ENCODE measurements around the gene JCHAIN.
A peak's percentile ranks its signal among the peaks of the same experiment; 100 is the strongest.

The JCHAIN gene

DNA sequence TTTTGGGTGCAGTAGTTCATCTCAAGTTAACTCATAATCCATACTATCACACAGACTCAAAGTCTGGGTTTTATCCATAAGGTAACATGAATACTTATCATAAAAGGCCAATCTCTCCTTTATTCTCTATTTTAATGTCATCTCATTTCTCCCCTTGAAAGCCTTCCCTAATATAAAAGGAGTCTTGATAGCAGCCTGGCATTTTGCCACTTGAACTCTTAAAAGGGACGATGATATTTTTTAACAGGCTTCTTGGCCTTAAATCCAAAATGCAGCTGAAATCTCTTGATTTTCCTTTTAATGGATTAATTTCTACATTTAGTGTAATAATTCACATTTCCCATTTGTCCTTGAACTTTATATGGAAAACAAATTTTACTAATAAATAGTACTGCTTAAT lies 8.4 kb upstream of the JCHAIN start:
- Histone ChIP-seq H3K9ac (no peak overlapping the region), H3K27ac (no peak overlapping the region), H3K4me1 (ENCODE audit: low read depth, poor library complexity, severe bottlenecking) (peaks cover 99% of the 10 kb centered on the region), H3K4me2 (peak overlapping the region; percentile 11; the same call in 1 of the 2 replicates), H3K27me3 (ENCODE audit: insufficient read depth, low read depth) (no peaks in the 10 kb centered on the region), H3K79me2 (ENCODE audit: insufficient read depth, low read depth) (peaks cover 10% of the 10 kb centered on the region; the same call in 1 of the 2 replicates), H3K36me3 (ENCODE audit: insufficient read depth) (no peaks in the 10 kb centered on the region), H4K20me1 (ENCODE audit: insufficient read depth) (no peaks in the 10 kb centered on the region), H3K4me3 (IDR thresholded peaks at IDR 0.05; ENCODE audit: insufficient read depth, low read depth, low read length) (no peak overlapping the region), H2AFZ (ENCODE audit: low read depth) (no peak overlapping the region)
- TF ChIP-seq, protein P1, sequence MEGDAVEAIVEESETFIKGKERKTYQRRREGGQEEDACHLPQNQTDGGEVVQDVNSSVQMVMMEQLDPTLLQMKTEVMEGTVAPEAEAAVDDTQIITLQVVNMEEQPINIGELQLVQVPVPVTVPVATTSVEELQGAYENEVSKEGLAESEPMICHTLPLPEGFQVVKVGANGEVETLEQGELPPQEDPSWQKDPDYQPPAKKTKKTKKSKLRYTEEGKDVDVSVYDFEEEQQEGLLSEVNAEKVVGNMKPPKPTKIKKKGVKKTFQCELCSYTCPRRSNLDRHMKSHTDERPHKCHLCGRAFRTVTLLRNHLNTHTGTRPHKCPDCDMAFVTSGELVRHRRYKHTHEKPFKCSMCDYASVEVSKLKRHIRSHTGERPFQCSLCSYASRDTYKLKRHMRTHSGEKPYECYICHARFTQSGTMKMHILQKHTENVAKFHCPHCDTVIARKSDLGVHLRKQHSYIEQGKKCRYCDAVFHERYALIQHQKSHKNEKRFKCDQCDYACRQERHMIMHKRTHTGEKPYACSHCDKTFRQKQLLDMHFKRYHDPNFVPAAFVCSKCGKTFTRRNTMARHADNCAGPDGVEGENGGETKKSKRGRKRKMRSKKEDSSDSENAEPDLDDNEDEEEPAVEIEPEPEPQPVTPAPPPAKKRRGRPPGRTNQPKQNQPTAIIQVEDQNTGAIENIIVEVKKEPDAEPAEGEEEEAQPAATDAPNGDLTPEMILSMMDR (conservative IDR thresholded peaks at IDR 0.05; ENCODE audit: low read depth, low read length) = no peak

DNA sequence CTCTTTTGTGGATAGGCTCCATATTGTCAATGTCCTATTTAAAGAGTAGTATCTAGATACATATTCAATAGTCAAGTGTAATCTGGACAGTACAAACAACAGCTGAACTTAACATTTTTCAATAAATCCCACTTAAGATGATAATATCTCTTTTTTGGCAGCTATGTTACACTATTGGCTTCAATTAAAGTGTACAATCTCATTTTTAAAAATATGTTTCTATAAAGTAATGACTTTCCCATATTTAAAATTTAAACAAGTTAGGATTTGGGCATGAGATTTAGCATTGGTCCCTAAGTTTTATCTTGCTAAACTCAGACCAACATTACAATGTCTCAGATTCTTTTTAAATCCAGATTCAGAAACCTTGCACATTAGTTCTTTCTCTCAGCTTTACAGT lies 7.9 kb upstream of the JCHAIN start:
- Histone ChIP-seq H3K27ac (no peak overlapping the region), H3K4me1 (ENCODE audit: low read depth, poor library complexity, severe bottlenecking) (peaks cover 99% of the 10 kb centered on the region), H2AFZ (ENCODE audit: low read depth) (no peak overlapping the region), H3K27me3 (ENCODE audit: insufficient read depth, low read depth) (no peaks in the 10 kb centered on the region), H3K4me3 (IDR thresholded peaks at IDR 0.05; ENCODE audit: insufficient read depth, low read depth, low read length) (no peak overlapping the region), H3K36me3 (ENCODE audit: insufficient read depth) (no peaks in the 10 kb centered on the region), H3K9ac (no peak overlapping the region), H3K4me2 (peak overlapping the region; percentile 11; the same call in 1 of the 2 replicates), H4K20me1 (ENCODE audit: insufficient read depth) (no peaks in the 10 kb centered on the region), H3K79me2 (ENCODE audit: insufficient read depth, low read depth) (peaks cover 16% of the 10 kb centered on the region; the same call in 1 of the 2 replicates)
- TF ChIP-seq, protein P1 (conservative IDR thresholded peaks at IDR 0.05; ENCODE audit: low read depth, low read length) = no peak

DNA sequence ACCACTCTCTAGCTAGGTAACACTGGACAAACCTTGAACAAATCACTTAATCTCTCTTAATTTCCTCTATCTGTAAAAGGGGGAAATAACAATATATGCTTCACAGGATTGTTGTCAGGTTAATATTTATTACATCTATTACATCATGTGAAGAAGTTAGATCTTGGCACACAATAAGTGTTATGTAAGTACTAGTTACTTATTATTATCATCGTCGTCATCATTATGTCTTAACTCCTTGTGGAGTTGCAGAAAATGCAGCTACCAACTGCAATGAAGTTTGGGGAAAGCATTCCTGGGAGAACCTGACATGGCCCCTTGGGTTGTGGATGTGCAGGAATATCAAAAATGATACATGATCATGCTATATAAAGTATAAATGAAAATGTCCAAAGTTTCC lies 4.8 kb upstream of the JCHAIN start:
- TF ChIP-seq, protein P1 (conservative IDR thresholded peaks at IDR 0.05; ENCODE audit: low read depth, low read length) = no peak
- no peak overlapping the region for H3K4me3 ChIP-seq (IDR thresholded peaks at IDR 0.05; ENCODE audit: insufficient read depth, low read depth, low read length)
- H3K4me1 ChIP-seq (ENCODE audit: low read depth, poor library complexity, severe bottlenecking) = peaks cover 96% of the 10 kb centered on the region
- H4K20me1 ChIP-seq (ENCODE audit: insufficient read depth) = no peaks in the 10 kb centered on the region
- H2AFZ ChIP-seq (ENCODE audit: low read depth) = peak overlapping the region; percentile 5; the same call in 1 of the 2 replicates
- H3K27me3 ChIP-seq (ENCODE audit: insufficient read depth, low read depth) = no peaks in the 10 kb centered on the region
- peak overlapping the region; percentile 97; the same call in 1 of the 2 replicates for H3K27ac ChIP-seq
- peaks cover 23% of the 10 kb centered on the region for H3K79me2 ChIP-seq (ENCODE audit: insufficient read depth, low read depth)
- no peak overlapping the region for H3K9ac ChIP-seq
- peak overlapping the region; percentile 99; the same call in 1 of the 2 replicates for H3K4me2 ChIP-seq
- no peaks in the 10 kb centered on the region for H3K36me3 ChIP-seq (ENCODE audit: insufficient read depth)

DNA sequence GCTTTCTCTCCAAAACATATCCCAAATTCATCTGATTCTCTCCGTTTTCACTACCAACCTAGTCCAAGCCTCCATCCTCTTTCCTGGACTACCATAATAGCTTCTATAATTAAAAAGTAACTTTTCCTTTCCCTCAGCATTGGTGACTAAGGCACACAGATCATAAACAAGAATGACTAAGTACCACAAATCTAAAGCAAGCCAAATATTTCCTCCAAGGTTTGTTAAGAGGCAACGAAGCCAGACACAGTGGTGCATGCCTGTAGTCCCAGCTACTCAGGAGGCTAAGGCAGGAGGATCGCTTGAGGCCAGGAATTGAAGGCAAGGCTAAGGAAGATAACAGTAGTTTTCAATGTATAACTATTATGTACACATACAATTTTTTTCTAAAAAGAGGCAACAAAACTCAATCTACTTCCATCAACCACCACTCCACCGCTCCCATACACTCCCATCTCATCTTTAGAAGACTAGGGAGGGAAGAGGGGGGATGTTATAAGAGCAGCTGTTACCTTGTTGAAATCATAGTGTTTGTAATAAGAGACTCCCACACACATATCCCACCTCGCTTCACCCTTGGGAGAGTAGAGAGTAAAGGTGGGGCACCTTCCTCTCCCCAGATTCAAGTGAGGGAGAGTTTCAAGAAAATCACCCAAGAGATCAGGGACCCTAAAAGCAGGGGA lies 4.2 kb upstream of the JCHAIN start:
- Histone ChIP-seq H2AFZ (ENCODE audit: low read depth) (peak overlapping the region; percentile 5; the same call in 1 of the 2 replicates), H3K79me2 (ENCODE audit: insufficient read depth, low read depth) (peaks cover 29% of the 10 kb centered on the region), H3K4me2 (peak overlapping the region; percentile 99), H4K20me1 (ENCODE audit: insufficient read depth) (no peaks in the 10 kb centered on the region), H3K36me3 (ENCODE audit: insufficient read depth) (no peaks in the 10 kb centered on the region), H3K27me3 (ENCODE audit: insufficient read depth, low read depth) (no peaks in the 10 kb centered on the region), H3K9ac (no peak overlapping the region), H3K4me3 (IDR thresholded peaks at IDR 0.05; ENCODE audit: insufficient read depth, low read depth, low read length) (no peak overlapping the region), H3K4me1 (ENCODE audit: low read depth, poor library complexity, severe bottlenecking) (peaks cover 90% of the 10 kb centered on the region), H3K27ac (peak overlapping the region; percentile 97; the same call in 1 of the 2 replicates)
- TF ChIP-seq, protein P1 (conservative IDR thresholded peaks at IDR 0.05; ENCODE audit: low read depth, low read length) = no peak

Measured in KMS-11 (cell line).